HG02610 (cell line): Measurements from ENCODE around the gene CYP2S1.
"Not testable (repeated sequence)": the region's sequence is repeated elsewhere in the genome, so short reads cannot be mapped to it uniquely, and the experiment has no call there.

Source experiments
- ATAC-seq: cut with Tn5 transposase; IDR thresholded peaks from one replicate; pipeline ENCODE4 v1.9.1; 2021; ENCODE audit warnings: mild to moderate bottlenecking, moderate library complexity; ENCODE audit not compliant: unreplicated experiment

The CYP2S1 gene

DNA sequence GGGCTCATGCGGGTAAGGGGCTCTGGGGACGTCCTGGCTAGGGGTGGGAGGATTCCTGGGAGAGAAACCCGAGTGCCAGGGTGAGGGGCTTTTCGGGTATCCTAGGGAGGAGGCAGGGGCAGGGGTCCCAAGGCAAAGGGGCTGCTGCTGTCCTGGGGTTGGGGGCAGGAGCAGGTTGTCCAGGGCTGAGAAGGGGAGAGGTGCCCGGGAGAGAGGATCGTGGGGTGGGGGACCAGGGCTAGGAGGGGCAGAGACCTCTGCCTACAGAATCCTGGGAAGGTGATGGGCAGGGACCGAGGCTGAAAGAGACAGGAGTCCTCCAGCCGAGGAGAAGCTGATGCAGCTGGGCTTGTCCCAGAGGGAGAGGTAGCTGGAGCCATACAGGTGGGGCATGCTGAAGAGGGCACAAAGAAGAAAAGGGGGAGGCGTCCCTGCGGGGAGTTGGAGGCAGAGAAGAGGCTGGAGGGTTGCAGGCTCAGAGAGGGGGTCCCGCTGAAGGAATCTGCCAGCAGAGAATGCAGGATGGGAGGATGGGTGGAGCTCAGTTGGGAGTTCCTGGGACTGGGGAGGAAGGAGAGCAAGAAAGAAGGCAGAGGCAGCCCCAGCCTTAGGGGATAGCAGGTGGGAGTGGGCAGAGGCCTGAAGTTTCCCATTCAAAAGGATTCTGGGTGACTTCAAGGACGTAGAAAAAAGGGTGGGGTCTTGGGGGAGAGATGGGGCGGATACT lies 574 bp downstream of the CYP2S1 start:
- no peak for ATAC-seq

DNA sequence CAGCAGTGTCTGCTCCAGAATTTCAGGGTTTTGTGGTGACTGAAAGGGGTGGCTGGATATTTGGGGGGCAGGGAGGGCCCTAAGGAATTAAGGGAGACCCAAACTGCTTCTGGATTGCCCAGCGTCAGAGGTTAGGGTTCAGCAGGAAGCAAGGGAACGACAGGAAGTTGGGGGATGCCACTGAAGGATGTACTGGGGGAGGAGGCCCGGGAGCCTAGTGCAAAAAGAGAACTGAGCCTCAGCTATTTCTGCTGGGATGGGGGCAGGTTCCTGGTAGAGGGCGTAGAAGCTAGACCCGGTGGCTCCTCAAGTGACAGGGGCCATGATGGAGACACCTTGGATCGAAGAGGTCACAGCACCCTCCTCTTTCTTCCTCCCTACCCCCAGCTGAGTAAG lies 1.1 kb downstream of the CYP2S1 start:
- ATAC-seq: no peak

DNA sequence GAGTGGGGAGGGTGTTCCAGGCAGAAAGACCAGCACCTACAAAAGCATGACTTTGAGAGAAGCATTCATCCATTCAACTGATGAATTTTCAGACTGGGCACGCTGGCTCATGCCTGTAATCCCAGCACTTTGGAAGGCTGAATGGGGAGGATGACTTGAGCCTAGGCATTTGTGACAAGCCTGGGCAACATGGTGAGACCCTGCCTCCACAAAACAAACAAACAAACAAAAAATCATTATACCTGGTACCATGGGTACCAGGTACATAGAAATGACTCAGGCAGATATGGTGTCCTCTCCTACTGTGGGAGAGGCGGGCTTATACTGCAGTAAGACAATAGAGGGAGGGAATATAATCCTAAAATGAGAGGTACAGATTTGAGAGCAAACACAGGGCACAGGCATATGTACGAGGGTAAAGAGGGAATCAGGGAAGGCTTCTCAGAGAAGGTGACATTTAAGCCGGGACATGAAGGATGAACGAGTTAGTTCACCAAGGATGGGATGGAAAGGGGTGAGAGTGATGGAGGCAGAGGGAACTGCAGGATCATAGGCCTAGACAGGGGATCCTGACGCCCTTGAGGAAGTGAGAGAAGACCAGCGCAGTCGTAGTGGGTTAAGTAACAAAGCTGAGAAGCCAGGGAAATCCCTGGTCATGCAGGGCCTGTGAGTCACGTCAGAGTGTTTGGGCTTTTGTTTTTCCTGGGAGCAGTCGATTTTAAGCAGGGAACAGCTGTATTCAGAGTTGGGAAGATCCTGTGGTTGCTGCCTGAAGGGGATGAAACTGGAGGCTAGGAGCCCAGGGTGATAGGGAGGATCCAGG lies 2.9 kb downstream of the CYP2S1 start:
- ATAC-seq: no peak

DNA sequence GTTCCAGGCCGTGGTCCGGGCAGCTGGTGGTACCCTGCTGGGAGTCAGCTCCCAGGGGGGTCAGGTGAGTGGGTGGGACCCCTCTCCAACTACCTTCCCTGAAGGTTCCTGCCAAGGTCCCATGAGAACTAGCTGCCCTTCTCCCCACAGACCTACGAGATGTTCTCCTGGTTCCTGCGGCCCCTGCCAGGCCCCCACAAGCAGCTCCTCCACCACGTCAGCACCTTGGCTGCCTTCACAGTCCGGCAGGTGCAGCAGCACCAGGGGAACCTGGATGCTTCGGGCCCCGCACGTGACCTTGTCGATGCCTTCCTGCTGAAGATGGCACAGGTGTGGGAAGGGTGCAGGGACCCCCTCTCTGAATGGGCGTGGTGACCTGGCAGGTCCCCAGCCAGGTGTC lies 5.5 kb downstream of the CYP2S1 start:
- ATAC-seq: no peak

DNA sequence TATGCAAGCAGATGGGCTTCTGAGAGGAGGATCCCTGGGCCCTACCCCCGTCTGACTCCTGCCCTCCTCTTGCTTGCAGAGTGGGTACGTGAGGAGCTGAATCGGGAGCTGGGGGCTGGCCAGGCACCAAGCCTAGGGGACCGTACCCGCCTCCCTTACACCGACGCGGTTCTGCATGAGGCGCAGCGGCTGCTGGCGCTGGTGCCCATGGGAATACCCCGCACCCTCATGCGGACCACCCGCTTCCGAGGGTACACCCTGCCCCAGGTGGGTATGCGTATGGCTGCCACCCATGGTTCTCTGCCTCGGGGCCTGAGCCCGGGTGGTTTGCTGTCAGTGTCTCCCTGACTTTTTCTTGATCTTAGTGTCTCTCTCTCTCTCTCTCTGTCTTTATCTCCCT lies 10.4 kb downstream of the CYP2S1 start:
- no peak for ATAC-seq

DNA sequence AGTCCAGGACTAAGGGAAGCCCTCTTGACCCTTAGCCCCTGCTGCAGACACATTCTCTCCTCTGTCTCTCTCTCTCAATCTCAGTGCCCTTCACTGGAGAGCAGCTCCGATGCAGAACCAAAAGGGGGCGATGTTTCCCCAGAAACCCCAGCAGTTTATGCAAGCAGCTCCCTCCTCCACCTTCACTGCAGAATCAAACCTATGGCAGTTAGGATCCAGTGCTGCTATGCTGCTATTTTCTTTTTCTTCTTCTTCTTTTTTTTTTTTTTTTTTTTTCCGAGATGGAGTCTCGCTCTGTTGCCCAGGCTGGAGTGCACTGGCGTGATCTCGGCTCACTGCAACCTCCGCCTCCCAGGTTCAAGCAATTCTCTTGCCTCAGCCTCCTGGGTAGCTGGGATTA lies 11.3 kb downstream of the CYP2S1 start:
- not testable (repeated sequence) for ATAC-seq

DNA sequence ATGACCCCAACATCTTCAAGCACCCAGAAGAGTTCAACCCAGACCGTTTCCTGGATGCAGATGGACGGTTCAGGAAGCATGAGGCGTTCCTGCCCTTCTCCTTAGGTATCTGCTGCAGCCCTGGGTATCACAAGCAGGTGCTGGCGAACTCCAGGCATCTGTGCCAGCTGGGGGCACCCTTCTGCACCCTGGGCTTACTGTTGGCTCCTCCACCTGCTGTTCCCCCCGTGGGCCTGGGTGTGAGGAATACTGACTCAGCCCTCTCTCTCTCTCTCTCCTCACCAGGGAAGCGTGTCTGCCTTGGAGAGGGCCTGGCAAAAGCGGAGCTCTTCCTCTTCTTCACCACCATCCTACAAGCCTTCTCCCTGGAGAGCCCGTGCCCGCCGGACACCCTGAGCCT lies 13.0 kb downstream of the CYP2S1 start:
- ATAC-seq: no peak

DNA sequence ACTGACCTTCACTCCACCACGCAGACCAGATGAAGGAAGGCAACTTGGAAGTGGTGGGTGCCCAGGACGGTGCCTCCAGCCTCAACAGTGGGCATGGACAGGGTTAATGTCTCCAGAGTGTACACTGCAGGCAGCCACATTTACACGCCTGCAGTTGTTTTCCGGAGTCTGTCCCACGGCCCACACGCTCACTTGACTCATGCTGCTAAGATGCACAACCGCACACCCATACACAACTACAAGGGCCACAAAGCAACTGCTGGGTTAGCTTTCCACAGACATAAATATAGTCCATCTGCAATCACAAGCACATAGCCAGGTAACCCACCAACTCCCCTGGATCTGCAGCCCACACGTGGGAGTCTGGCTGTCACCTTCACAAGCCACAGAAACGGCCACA lies 13.4 kb downstream of the CYP2S1 start:
- ATAC-seq: no peak

DNA sequence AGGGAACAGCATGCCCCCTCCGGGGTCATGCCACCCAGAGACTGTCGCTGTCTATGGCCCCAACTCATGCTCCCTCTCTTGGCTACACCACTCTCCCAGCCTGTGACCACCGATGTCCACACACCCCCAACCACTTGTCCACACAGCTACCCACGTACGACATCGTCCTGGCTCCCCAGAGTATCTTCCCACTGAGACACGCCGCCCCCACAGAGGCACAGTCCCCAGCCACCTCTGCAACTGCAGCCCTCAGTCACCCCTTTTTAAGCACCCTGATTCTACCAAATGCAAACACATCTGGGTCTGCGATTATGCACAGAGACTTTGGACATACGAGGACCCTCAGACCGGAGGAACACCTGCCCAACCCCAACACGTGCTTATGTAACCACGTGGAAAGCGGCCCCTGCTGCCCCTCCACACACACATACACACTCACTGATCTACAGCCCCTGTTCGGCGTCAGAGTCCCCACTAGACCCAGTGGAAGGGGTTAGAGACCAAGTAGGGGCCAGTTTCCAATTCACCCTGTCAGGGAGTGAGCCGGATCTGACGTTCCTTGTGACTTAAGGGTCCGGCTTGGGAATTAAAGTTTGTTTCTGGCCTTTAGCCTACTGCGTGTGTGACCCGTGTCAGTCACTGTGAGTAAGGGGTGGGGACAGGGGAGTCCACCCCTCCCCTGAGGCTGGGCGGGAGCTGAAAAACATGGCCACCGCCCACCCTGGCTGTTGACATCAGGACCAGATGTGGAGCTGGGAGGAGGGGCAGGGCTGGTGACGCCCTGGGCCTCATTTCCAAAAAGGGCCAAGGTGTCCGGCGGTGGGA lies 14.1 kb downstream of the CYP2S1 start:
- ATAC-seq: no peak

DNA sequence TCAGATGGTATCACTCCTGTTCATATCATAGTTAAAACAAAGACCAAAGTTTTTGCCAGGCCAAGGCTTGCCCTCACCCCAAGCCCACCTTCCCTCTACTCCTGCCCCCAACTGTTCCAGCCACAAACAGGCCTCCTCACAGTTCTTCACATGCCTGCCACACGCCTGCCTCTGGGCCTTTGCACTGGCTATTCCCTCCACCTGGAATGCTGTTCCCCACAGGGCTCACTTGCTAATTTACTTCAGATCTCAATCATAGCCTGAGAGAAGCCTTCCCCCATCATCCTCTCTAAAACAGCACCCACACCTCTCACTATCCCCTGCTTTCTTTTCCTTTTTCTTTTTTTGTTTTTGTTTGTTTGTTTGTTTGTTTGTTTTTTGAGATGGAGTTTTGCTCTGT lies 21.1 kb downstream of the CYP2S1 start:
- no peak for ATAC-seq

DNA sequence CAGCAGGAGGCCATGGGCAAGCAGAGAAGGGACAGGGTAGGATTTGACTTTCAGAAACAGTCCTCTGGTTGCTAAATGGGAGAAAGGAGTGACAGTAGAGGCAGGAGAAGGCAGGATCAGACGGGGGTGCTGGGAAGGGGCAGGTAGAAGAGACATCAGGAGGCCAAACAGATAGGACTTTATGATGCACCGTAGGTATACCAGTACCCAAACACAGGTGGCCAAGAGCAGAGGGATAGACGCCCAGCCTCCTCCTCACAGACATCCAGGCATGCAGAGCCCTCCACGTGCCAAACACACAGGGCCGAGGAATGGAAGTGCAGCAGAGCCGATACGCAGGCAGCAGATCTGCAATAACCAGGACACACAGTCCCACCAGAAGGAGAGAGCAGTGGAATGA lies 24.7 kb downstream of the CYP2S1 start:
- ATAC-seq: no peak

DNA sequence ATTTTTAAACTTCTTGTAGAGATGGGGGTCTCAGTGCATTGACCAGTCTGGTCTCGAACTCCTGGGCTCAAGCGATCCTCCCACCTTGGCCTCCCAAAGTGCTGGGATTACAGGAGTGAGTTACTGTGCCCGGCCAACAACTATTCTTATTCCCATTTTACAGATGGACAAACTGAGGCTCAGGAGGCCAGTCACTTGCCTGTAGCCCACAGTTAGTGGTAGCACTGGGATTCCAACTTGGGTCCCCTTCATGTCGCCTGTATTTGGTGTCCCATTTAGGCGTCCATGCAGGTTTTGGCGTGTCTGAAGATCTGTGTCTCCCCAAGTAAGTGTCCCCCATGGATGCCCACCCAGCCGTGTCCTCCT lies 25.2 kb downstream of the CYP2S1 start:
- ATAC-seq: no peak

DNA sequence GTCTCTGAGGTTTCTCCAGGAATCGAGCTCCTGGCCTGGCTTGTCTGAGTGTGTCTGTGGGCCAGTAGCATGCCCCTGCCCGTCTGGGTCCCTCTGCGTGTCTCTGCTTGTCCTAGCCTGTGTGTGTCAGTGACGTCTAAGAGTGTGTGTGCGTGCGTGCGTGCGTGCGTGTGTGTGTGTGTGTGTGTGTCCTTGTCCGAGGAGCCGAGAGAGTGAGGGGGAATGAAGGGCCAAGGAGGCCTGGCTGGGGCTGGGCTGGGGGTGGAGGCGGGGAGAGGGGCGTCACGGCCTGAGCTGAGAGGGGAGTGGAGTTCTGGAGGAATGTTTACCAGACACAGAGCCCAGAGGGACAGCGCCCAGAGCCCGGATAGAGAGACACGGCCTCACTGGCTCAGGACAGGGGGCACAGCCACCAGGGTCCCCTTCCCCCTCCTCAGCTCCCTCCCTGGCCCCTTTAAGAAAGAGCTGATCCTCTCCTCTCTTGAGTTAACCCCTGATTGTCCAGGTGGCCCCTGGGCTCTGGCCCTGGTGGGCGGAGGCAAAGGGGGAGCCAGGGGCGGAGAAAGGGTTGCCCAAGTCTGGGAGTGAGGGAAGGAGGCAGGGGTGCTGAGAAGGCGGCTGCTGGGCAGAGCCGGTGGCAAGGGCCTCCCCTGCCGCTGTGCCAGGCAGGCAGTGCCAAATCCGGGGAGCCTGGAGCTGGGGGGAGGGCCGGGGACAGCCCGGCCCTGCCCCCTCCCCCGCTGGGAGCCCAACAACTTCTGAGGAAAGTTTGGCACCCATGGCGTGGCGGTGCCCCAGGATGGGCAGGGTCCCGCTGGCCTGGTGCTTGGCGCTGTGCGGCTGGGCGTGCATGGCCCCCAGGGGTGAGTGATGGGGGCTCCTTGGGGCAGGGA lies 25.8 kb downstream of the CYP2S1 start, which contains the start of gene AXL:
TSS of gene AXL (plus strand) at position 609 of the 893 bp plus-strand sequence. CDS start at position 779, 170 bp downstream.
- ATAC-seq: no peak

DNA sequence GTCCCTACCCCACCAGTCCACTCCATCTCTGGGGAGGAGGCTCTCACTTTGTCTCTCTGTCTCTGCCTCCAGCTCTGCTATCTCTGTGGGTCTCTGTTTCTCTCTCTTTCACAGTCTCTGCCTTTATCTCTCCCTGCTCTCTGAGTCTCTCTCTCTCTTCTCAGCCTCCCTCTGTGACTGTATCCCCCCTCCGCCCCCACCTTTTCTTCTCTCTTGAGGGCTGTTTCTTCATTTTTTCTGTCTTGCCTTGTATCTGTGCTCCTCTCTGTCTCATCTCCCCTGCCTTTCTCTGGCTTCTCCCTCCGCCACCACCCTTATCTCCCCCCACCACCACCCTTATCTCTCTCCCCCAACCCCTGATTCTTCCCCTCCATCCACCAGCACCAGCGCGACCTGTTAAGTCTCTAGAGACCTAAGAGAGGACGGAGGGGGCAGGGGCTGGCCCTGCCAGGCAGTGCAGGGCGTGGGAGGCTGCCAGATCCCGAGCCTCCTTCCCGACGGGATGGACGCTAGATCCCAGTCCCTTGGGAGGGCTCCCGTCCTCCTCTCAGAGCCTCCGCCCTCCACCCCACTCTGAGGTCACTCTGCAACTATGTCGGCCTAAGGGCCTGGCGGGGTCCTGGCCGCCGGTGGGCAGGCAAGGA lies 27.0 kb downstream of the CYP2S1 start:
- no peak for ATAC-seq

DNA sequence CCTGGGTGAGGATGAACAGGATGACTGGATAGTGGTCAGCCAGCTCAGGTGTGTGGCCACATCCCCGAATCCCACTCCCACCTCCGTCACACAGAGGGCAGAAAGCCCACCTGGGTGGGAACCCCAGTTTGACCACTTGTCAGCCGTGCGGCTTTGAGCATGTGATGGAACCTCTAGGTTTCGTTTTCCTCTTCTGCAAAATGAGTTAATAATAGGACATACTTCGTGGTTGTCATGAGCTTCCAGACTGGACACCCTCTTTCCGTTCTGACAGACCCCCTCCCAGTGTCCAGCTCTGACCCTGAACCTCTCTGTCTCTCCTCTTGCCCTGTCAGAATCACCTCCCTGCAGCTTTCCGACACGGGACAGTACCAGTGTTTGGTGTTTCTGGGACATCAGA lies 27.8 kb downstream of the CYP2S1 start:
- ATAC-seq: no peak

DNA sequence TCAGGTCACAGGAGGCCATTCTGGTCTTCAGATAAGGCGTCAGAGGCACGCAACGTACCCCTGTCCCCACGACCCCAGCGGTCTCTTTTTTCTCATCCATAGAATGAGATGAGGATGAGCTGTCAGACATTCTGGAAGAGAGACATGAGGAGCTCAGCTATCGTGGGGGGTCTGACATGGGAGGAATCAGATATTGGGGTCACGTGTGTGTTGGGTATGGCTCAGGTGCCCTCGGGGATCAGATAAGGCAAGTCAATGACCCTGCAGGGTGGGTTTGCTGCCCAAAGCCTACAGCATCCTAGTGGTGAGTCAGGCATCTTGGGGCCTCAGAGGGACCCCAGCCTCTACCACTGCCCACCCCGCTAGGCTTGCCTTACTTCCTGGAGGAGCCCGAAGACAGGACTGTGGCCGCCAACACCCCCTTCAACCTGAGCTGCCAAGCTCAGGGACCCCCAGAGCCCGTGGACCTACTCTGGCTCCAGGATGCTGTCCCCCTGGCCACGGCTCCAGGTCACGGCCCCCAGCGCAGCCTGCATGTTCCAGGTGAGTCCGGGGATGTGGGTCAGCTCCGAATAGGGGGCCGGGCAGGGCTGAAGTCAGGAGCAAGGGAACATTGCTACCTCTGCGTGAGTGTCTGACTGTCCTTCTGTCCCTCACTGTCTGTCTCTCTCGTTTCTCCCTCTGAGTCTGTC lies 28.6 kb downstream of the CYP2S1 start:
- ATAC-seq: no peak

DNA sequence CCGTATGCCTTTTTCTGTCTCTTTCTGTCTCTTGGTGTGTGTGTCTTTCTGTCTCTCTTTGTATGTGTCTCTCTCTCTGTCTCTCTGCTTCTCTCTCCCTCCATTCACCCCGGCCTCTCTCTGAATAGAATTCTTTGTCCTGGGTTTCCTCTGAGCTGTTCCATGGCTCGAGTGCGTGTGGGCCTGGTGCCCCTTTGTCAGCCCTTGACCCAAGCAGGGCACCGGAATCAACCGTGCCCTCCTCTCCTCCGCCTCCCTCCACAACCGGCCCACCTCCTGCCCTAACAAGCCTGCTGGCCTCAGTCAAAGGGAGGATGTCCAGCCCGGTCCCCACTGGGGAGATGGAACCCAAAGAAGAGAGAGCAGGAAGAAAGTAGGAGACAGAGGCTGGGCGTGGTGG lies 29.2 kb downstream of the CYP2S1 start:
- no peak for ATAC-seq

DNA sequence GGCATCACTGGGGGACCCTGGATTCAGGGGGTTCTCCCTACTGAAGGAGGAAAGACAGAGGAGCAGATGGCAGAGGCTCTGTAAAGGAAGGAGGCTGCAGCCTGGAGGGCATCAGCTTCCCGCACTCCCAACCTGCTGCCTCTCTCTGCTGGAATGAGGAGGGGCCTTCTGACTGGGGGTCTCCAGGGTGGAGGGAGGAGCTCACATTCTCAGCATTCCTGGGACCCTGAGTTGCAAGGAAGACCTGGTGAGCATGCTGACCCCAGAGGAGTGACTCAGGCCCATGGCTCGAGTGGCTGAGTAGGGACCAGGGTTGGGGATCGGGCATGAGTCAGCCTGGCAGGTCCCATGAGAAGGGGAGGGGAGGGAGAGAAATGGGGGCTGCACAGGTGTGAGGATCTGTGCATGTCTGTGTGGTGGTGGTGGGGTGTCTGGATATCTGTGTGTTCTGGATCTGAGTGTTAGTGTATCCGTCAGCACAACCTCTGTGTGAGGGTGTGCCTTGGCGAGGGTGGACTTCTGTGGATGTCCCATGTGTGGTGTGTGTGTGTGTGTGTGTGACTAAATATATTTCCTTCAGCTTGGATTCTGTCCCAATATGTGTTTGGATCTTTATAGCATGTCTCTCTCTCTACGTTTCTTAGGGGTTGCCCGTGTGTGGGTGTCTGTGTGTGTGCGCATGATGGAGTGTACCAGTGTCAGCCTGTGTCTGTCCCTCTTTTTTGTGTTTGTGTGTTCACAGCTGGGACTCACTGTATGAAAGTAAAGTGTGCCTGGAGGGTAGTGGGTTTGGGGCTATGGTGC lies 30.6 kb downstream of the CYP2S1 start:
- no peak for ATAC-seq

DNA sequence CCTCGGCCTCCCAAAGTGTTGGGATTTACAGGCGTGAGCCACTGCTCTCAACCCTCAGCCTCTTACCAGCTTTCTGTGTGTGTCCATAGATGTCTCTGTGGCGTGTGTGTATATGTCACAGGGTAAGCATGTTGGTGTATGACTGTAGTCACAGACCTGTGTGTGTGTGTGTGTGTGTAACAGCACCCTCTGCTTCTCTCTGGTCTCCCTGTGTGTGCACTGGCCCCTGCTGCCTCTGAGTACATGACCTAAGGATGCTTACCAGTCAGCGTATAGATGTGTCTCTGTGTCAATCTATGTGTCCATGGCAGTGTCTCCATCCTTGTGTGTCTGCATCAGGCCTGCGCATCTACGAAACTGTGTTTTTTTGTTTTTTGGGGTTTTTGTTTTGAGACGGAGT lies 31.6 kb downstream of the CYP2S1 start:
- no peak for ATAC-seq
